Tibial nerve (tissue), 3 donors: ENCODE measurements around the gene TNPO1.

Experiments
- POLR2A ChIP-seq, 2 donors: fragments of 450-650 bp; IDR thresholded peaks; one replicate each; pipeline ENCODE4 v1.6.1; 2017; ENCODE audit warnings: antibody characterized with exemption in 2 of 2, mild to moderate bottlenecking in 2 of 2, moderate library complexity in 2 of 2
- TF ChIP-seq, protein P1 (sequence below), 5 experiments: fragments of 200-600 bp in 3 of 5; fragments of 450-650 bp in 2 of 5; sonication (generic) in 3 of 5; IDR thresholded peaks; one replicate each; pipeline ENCODE4 v1.5.1; 2016 to 2019; ENCODE audit warnings: antibody characterized with exemption in 5 of 5, mild to moderate bottlenecking in 3 of 5, moderate library complexity in 2 of 5

DNA sequence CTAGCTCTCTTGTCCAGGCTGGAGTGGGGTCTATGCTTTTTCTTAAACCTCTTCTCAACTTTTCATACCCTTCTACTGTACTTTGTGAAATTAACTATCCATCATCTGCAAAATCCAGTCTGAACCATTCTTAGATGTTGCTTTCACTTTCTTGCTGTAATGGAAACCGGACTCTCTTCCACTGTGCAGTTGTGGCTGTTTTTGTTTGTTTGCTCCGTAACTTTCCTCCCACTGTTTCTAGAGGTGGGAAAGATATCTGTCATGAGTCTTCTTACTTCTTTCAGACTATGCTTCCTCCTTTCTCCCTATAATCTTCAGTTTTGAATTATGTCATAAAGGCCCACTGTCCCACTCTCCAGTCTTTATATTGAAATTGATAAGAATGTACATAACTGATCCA, 6.5 kb downstream of the TNPO1 start:
- TF ChIP-seq, protein P1, sequence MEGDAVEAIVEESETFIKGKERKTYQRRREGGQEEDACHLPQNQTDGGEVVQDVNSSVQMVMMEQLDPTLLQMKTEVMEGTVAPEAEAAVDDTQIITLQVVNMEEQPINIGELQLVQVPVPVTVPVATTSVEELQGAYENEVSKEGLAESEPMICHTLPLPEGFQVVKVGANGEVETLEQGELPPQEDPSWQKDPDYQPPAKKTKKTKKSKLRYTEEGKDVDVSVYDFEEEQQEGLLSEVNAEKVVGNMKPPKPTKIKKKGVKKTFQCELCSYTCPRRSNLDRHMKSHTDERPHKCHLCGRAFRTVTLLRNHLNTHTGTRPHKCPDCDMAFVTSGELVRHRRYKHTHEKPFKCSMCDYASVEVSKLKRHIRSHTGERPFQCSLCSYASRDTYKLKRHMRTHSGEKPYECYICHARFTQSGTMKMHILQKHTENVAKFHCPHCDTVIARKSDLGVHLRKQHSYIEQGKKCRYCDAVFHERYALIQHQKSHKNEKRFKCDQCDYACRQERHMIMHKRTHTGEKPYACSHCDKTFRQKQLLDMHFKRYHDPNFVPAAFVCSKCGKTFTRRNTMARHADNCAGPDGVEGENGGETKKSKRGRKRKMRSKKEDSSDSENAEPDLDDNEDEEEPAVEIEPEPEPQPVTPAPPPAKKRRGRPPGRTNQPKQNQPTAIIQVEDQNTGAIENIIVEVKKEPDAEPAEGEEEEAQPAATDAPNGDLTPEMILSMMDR (IDR thresholded peaks at IDR 0.05), result no peak
- TF ChIP-seq POLR2A (IDR thresholded peaks at IDR 0.05), result no peak
